ENCODE results near the gene TENM4. TPM values are rescaled to one million over a fixed set of nuclear protein-coding genes. Genes with fewer than 3 reads are reported as not detected.
A peak's percentile ranks its signal among the peaks of the same experiment; 100 is the strongest.
"Not testable (repeated sequence)": the region's sequence is repeated elsewhere in the genome, so short reads cannot be mapped to it uniquely, and the experiment has no call there.

TENM4 gene
- polyA plus RNA-seq, 1 experiment: 5.5 TPM

DNA sequence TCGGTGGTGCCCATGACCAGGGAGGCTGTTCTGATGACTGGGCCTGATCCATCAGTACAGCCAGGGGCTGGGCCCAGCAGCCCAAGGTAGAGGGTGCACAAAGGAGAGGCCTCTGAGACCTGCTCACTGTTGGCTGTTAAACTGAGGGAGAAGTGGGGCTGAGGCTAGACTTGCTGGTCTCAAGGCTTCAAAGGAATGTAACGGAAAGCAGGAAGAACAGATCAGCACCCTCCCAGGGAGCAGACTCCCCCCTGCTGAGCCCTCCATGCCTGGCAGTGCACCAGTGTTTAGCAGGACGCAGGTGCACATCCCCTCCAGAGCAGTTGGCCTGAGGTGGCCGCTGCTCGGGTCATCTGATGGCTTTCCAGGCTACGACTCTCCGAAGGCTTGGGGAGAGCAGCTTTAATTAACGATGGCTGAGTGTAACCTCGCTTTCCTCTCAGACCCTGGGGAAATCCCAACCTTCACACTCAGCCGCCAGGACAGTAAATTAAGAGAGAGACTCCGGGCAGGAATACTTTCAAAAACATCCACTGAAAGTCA lies 610.5 kb downstream of the TENM4 start:
- TF ChIP-seq, protein P1, sequence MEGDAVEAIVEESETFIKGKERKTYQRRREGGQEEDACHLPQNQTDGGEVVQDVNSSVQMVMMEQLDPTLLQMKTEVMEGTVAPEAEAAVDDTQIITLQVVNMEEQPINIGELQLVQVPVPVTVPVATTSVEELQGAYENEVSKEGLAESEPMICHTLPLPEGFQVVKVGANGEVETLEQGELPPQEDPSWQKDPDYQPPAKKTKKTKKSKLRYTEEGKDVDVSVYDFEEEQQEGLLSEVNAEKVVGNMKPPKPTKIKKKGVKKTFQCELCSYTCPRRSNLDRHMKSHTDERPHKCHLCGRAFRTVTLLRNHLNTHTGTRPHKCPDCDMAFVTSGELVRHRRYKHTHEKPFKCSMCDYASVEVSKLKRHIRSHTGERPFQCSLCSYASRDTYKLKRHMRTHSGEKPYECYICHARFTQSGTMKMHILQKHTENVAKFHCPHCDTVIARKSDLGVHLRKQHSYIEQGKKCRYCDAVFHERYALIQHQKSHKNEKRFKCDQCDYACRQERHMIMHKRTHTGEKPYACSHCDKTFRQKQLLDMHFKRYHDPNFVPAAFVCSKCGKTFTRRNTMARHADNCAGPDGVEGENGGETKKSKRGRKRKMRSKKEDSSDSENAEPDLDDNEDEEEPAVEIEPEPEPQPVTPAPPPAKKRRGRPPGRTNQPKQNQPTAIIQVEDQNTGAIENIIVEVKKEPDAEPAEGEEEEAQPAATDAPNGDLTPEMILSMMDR (IDR thresholded peaks at IDR 0.05; ENCODE audit: low read depth, low read length): no peak
- ChIA-PET POLR2A (interaction anchor here (1.1 kb wide), 1 partner anchor 20 kb away, joined by 3 read pairs; no protein-coding TSS in a partner anchor), CTCF (no interaction called here)
- no peaks in the 10 kb centered on the region for H3K9me3 ChIP-seq (ENCODE audit: control insufficient read depth, insufficient read depth, low read length)
- DNase-seq (ENCODE audit: low read depth, low spot score): no peak
- H3K27me3 ChIP-seq (ENCODE audit: control insufficient read depth, insufficient read depth, low read length): no peaks in the 10 kb centered on the region
- no peak overlapping the region for H3K4me3 ChIP-seq (ENCODE audit: low read depth, low read length)
- H3K27ac ChIP-seq (ENCODE audit: low read depth, low read length): no peak overlapping the region

DNA sequence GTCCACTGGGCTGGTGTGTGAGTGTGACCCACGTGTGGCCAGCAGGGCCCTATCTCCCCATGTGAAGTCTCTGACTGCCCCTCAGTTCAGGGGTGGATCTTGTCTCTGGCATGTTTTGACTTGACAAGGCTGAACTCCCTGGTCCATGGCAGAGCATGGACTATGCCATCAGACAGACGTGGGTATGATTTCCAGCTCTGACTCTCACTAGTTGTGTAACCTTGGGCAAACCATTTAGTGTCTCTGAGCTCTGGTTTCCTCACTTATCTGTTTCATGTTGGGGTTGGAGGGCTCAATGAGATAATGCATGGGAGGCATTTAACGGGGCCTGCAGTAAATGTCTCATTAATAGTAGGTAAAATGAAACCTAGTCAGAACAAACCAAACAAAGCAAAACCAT lies 611.7 kb downstream of the TENM4 start:
- CTCF ChIA-PET: no interaction called here
- Histone ChIP-seq H3K27me3 (ENCODE audit: control insufficient read depth, insufficient read depth, low read length) (no peaks in the 10 kb centered on the region), H3K4me3 (ENCODE audit: low read depth, low read length) (no peak overlapping the region), H3K27ac (ENCODE audit: low read depth, low read length) (no peak overlapping the region), H3K9me3 (ENCODE audit: control insufficient read depth, insufficient read depth, low read length) (no peaks in the 10 kb centered on the region)
- POLR2A ChIA-PET: no interaction called here
- TF ChIP-seq, protein P1 (IDR thresholded peaks at IDR 0.05; ENCODE audit: low read depth, low read length): no peak
- no peak for DNase-seq (ENCODE audit: low read depth, low spot score)

DNA sequence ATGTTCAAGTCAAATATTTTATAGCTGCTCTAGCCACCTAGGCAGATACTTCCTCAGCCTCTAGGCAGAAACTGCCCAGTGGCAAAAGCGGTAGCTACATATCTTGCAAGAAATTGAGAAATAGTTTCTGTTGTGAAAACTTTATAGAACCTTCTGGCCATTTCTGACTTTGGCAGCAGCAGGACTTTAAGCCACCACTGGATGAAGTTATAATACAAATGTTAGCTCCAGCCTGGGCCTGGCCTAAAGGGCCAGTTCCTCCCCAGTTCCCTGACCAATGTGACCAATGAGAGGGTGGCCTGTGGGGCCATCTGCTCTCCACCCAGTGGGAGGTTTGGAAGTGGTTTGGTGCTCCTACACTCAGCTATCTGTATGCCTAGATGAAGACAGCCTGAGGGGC lies 612.2 kb downstream of the TENM4 start:
- no peak overlapping the region for H3K27ac ChIP-seq (ENCODE audit: low read depth, low read length)
- DNase-seq (ENCODE audit: low read depth, low spot score): no peak
- CTCF ChIA-PET: no interaction called here
- H3K9me3 ChIP-seq (ENCODE audit: control insufficient read depth, insufficient read depth, low read length): no peaks in the 10 kb centered on the region
- H3K27me3 ChIP-seq (ENCODE audit: control insufficient read depth, insufficient read depth, low read length): no peaks in the 10 kb centered on the region
- POLR2A ChIA-PET: no interaction called here
- no peak overlapping the region for H3K4me3 ChIP-seq (ENCODE audit: low read depth, low read length)
- TF ChIP-seq, protein P1 (IDR thresholded peaks at IDR 0.05; ENCODE audit: low read depth, low read length): no peak

DNA sequence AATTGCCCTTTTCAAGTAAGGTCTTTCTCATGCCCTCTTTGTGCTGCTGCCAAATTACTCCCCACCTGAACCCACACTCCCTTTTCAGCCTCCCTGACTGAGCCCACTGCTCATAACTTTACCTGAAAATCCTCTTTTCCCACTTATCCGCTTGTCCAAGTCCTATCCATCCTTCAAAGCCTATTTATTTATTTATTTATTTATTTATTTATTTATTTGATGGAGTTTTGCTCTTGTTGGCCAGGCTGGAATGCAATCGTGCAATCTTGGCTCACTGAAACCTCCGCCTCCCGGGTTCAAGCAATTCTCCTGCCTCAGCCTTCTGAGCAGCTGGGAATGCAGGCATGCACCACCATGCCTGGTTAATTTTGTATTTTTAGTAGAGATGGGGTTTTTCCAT lies 613.5 kb downstream of the TENM4 start:
- H3K27ac ChIP-seq (ENCODE audit: low read depth, low read length); H3K27me3 ChIP-seq (ENCODE audit: control insufficient read depth, insufficient read depth, low read length); H3K4me3 ChIP-seq (ENCODE audit: low read depth, low read length); CTCF ChIA-PET; H3K9me3 ChIP-seq (ENCODE audit: control insufficient read depth, insufficient read depth, low read length); DNase-seq (ENCODE audit: low read depth, low spot score): not testable (repeated sequence)
- POLR2A ChIA-PET: interaction anchor here (0.6 kb wide), 1 partner anchor 361 kb away, joined by 4 read pairs; no protein-coding TSS in a partner anchor

- POLR2A ChIA-PET: interaction anchor here (0.6 to 0.7 kb wide), 5 partner anchors 9 to 66 kb away, joined by 3 to 11 read pairs (median 5); no protein-coding TSS in a partner anchor
- Histone ChIP-seq H3K27ac (ENCODE audit: low read depth, low read length) (no peak overlapping the region), H3K27me3 (ENCODE audit: control insufficient read depth, insufficient read depth, low read length) (no peaks in the 10 kb centered on the region), H3K4me3 (ENCODE audit: low read depth, low read length) (no peak overlapping the region), H3K9me3 (ENCODE audit: control insufficient read depth, insufficient read depth, low read length) (peaks cover 4% of the 10 kb centered on the region; the same call in 1 of the 2 replicates)
- CTCF ChIA-PET: interaction anchor here (1.2 to 1.3 kb wide), 5 partner anchors 10 to 110 kb away, joined by 3 to 8 read pairs (median 5); no protein-coding TSS in a partner anchor
- TF ChIP-seq, protein P1 (IDR thresholded peaks at IDR 0.05; ENCODE audit: low read depth, low read length): 0 out of 2 replicates have a peak, but pooled peaks have one; percentile 6
- DNase-seq (ENCODE audit: low read depth, low spot score): no peak
Observed at GRCh38 chr11:78825591-78826020, 615.2 kb downstream of the TENM4 start.
